ENCODE measurements around the gene APCDD1L. TPM values are rescaled to one million over a fixed set of nuclear protein-coding genes. Genes with fewer than 3 reads are reported as not detected.

The APCDD1L gene
- total and polyA plus RNA-seq, 7 donors: 0.03 to 1.2 (median 0.14) TPM

- Histone ChIP-seq H3K27me3 (ENCODE audit: insufficient read depth in 3 of 3, low read length in 2 of 3) (peaks cover 0 to 20% (median 3%) of the 10 kb centered on the region in 3 donors), H3K4me3 (no peak overlapping the region), H3K4me1 (no peaks in the 10 kb centered on the region), H3K36me3 (ENCODE audit: insufficient read depth in 1 of 2, low read depth in 1 of 2) (no peaks in the 10 kb centered on the region), H3K27ac (no peak overlapping the region), H3K9me3 (no peaks in the 10 kb centered on the region)
- DNase-seq (no peak), ATAC-seq (no peak)
- 85 to 88% (median 85%) methylated on average over 2 of the region's 2 CpGs for WGBS, 3 donors
- no peak for TF ChIP-seq CTCF (IDR thresholded peaks at IDR 0.05)
- intact Hi-C loops (cut with DNase I): no loop called here
Observed at GRCh38 chr20:58553166-58553696, 38.0 kb upstream of the APCDD1L start.

- H3K9me3 ChIP-seq: no peaks in the 10 kb centered on the region
- no peaks in the 10 kb centered on the region for H3K36me3 ChIP-seq (ENCODE audit: insufficient read depth in 1 of 2, low read depth in 1 of 2)
- no peak for TF ChIP-seq CTCF (IDR thresholded peaks at IDR 0.05)
- H3K4me1 ChIP-seq: no peaks in the 10 kb centered on the region
- no peak for ATAC-seq
- 86 to 90% (median 89%) methylated on average over 11 of the region's 11 CpGs for WGBS, 3 donors
- no peak for DNase-seq
- H3K27ac ChIP-seq: no peak overlapping the region
- no peak overlapping the region for H3K4me3 ChIP-seq
- peaks cover 0 to 20% (median 3%) of the 10 kb centered on the region in 3 donors for H3K27me3 ChIP-seq (ENCODE audit: insufficient read depth in 3 of 3, low read length in 2 of 3)
- intact Hi-C loops (cut with DNase I): no loop called here
Observed at GRCh38 chr20:58552366-58552934, 37.3 kb upstream of the APCDD1L start.

- Histone ChIP-seq H3K36me3 (ENCODE audit: insufficient read depth in 1 of 2, low read depth in 1 of 2) (no peaks in the 10 kb centered on the region), H3K4me3 (no peak overlapping the region), H3K4me1 (no peaks in the 10 kb centered on the region), H3K9me3 (no peaks in the 10 kb centered on the region), H3K27ac (no peak overlapping the region), H3K27me3 (ENCODE audit: insufficient read depth in 3 of 3, low read length in 2 of 3) (peaks cover 0 to 20% (median 3%) of the 10 kb centered on the region in 3 donors)
- no peak for DNase-seq
- no peak for ATAC-seq
- 94 to 98% (median 95%) methylated on average over 8 of the region's 8 CpGs for WGBS, 3 donors
- intact Hi-C loops (cut with DNase I): no loop called here
- TF ChIP-seq CTCF (IDR thresholded peaks at IDR 0.05): no peak
Observed at GRCh38 chr20:58551631-58552030, 36.4 kb upstream of the APCDD1L start.

GRCh38 chr20:58550275-58551059, 35.3 kb upstream of the APCDD1L start:
- no peaks in the 10 kb centered on the region for H3K9me3 ChIP-seq
- WGBS, 3 donors: 82 to 84% (median 82%) methylated on average over 17 of the region's 17 CpGs

More at GRCh38 chr20:58550275-58551059, 35.3 kb upstream of the APCDD1L start:
- ATAC-seq: no peak
- Histone ChIP-seq H3K4me3 (no peak overlapping the region), H3K36me3 (ENCODE audit: insufficient read depth in 1 of 2, low read depth in 1 of 2) (no peaks in the 10 kb centered on the region), H3K27me3 (ENCODE audit: insufficient read depth in 3 of 3, low read length in 2 of 3) (peaks cover 0 to 20% (median 3%) of the 10 kb centered on the region in 3 donors), H3K4me1 (no peaks in the 10 kb centered on the region), H3K27ac (no peak overlapping the region)
- intact Hi-C loops (cut with DNase I): no loop called here
- TF ChIP-seq CTCF (IDR thresholded peaks at IDR 0.05): no peak
- DNase-seq: no peak
